Panc1 (cell line): ENCODE measurements around the gene KRTAP16-1.

ENCODE experiments used
- CTCF ChIP-seq: fragments of 450-650 bp; IDR thresholded peaks from 2 replicates; pipeline ENCODE4 v1.5.1; 2017; ENCODE audit warnings: mild to moderate bottlenecking
- POLR2AphosphoS5 ChIP-seq: IDR thresholded peaks from 2 replicates; pipeline ENCODE4 v1.6.1; 2012; ENCODE audit warnings: mild to moderate bottlenecking, low read depth, low read length, moderate library complexity

- no peak for TF ChIP-seq CTCF
- no peak for TF ChIP-seq POLR2AphosphoS5
These were observed 22.5 kb upstream of the KRTAP16-1 start for GRCh38 chr17:41331606-41332005.
